NCI-H774 (cell line): ENCODE measurements around the gene NTHL1.
"Not testable (repeated sequence)": the region's sequence is repeated elsewhere in the genome, so short reads cannot be mapped to it uniquely, and the experiment has no call there.

ENCODE experiments used
- DNase-seq: peaks from one replicate; lab custom pipeline; 2025; lab: John Stamatoyannopoulos, UW

The NTHL1 gene

GRCh38 chr16:2040787-2041522, 6.7 kb downstream of the NTHL1 start:
- peak; percentile 5 for DNase-seq

- no peak for DNase-seq
Measured at GRCh38 chr16:2040041-2040786, 7.4 kb downstream of the NTHL1 start.

- peak; percentile 10 for DNase-seq
Measured at GRCh38 chr16:2039274-2040031, 8.2 kb downstream of the NTHL1 start.

- no peak for DNase-seq
Measured at GRCh38 chr16:2038382-2039231, 9.0 kb downstream of the NTHL1 start.

- no peak for DNase-seq
Measured at GRCh38 chr16:2037647-2038381, 9.8 kb downstream of the NTHL1 start.

- DNase-seq: no peak
Measured at GRCh38 chr16:2037115-2037514, 10.5 kb downstream of the NTHL1 start.

- no peak for DNase-seq
Measured at GRCh38 chr16:2036200-2036966, 11.3 kb downstream of the NTHL1 start.

- DNase-seq: no peak
Measured at GRCh38 chr16:2035431-2036199, 12.0 kb downstream of the NTHL1 start.

GRCh38 chr16:2034696-2035430, 12.8 kb downstream of the NTHL1 start:
- DNase-seq: no peak

- DNase-seq: not testable (repeated sequence)
Measured at GRCh38 chr16:2033909-2034695, 13.5 kb downstream of the NTHL1 start.

GRCh38 chr16:2033057-2033908, 14.4 kb downstream of the NTHL1 start:
- no peak for DNase-seq

GRCh38 chr16:2032285-2033056, 15.2 kb downstream of the NTHL1 start:
- no peak for DNase-seq

- DNase-seq: no peak
Measured at GRCh38 chr16:2031081-2031577, 16.5 kb downstream of the NTHL1 start.

GRCh38 chr16:2030036-2030435, 17.6 kb downstream of the NTHL1 start:
- DNase-seq: no peak

GRCh38 chr16:2029350-2029749, 18.3 kb downstream of the NTHL1 start:
- DNase-seq: no peak

- no peak for DNase-seq
Measured at GRCh38 chr16:2028620-2029220, 18.9 kb downstream of the NTHL1 start.
